ENCODE measurements around the gene USP24.

The USP24 gene

GRCh38 chr1:55107101-55107500 is 108.1 kb downstream of the USP24 start:
- no peak for DNase-seq

- DNase-seq: no peak
Observed at GRCh38 chr1:55103891-55104290, 111.3 kb downstream of the USP24 start.

- no peak for DNase-seq
Observed at GRCh38 chr1:55095095-55095494, 120.1 kb downstream of the USP24 start.

GRCh38 chr1:55092475-55092874 is 122.7 kb downstream of the USP24 start:
- no peak for DNase-seq

- no peak for DNase-seq
Observed at GRCh38 chr1:55089683-55090082, 125.5 kb downstream of the USP24 start.

GRCh38 chr1:55088413-55088812 is 126.8 kb downstream of the USP24 start:
- DNase-seq: no peak

GRCh38 chr1:55087439-55087838 is 127.7 kb downstream of the USP24 start:
- no peak for DNase-seq

- no peak for DNase-seq
Observed at GRCh38 chr1:55084257-55084656, 130.9 kb downstream of the USP24 start.

GRCh38 chr1:55081905-55082296 is 133.3 kb downstream of the USP24 start:
- DNase-seq: no peak

- DNase-seq: no peak
Observed at GRCh38 chr1:55081188-55081904, 133.8 kb downstream of the USP24 start.

GRCh38 chr1:55079651-55080050 is 135.5 kb downstream of the USP24 start:
- no peak for DNase-seq

- DNase-seq: peak; percentile 25
Observed at GRCh38 chr1:55078470-55078869, 136.7 kb downstream of the USP24 start.

GRCh38 chr1:55076356-55076755 is 138.8 kb downstream of the USP24 start:
- DNase-seq: no peak

- DNase-seq: no peak
Observed at GRCh38 chr1:55074455-55074854, 140.7 kb downstream of the USP24 start.

- DNase-seq: no peak
Observed at GRCh38 chr1:55073187-55073916, 141.8 kb downstream of the USP24 start.

- DNase-seq: no peak
Observed at GRCh38 chr1:55071477-55071876, 143.7 kb downstream of the USP24 start.

- no peak for DNase-seq
Observed at GRCh38 chr1:55070293-55071164, 144.6 kb downstream of the USP24 start.

- DNase-seq: no peak
Observed at GRCh38 chr1:55069280-55069679, 145.9 kb downstream of the USP24 start.

GRCh38 chr1:55068638-55069037 is 146.5 kb downstream of the USP24 start:
- DNase-seq: no peak

- no peak for DNase-seq
Observed at GRCh38 chr1:55067914-55068313, 147.2 kb downstream of the USP24 start.

GRCh38 chr1:55067022-55067778 is 148.0 kb downstream of the USP24 start:
- no peak for DNase-seq

- DNase-seq: no peak
Observed at GRCh38 chr1:55065648-55066047, 149.5 kb downstream of the USP24 start.

GRCh38 chr1:55064861-55065263 is 150.3 kb downstream of the USP24 start:
- DNase-seq: no peak
